ENCODE data around the gene ZNF90.

Gene ZNF90

GRCh38 chr19:20077791-20078463 lies at the start of gene ZNF90:
Gene ZNF90, plus strand, starts transcription at chr19:20078000. Its CDS starts 133 bp downstream, at chr19:20078133.
- TF ChIP-seq TCF12 (IDR thresholded peaks at IDR 0.05; ENCODE audit: low read depth), result no peak

GRCh38 chr19:20028611-20029010 lies 49.2 kb upstream of the ZNF90 start:
- TF ChIP-seq YY1 (IDR thresholded peaks at IDR 0.05; ENCODE audit: low read depth) (no peak), CEBPB (IDR thresholded peaks at IDR 0.05) (no peak), FOXM1 (IDR thresholded peaks at IDR 0.05; ENCODE audit: borderline replicate concordance, low read depth) (no peak), NFIC (IDR thresholded peaks at IDR 0.05) (no peak), TCF12 (IDR thresholded peaks at IDR 0.05; ENCODE audit: low read depth) (no peak), TEAD4 (IDR thresholded peaks at IDR 0.05) (no peak), CREB1 (IDR thresholded peaks at IDR 0.05; ENCODE audit: low read depth) (no peak), EP300 (IDR thresholded peaks at IDR 0.05; ENCODE audit: borderline replicate concordance) (no peak), ZBTB7A (IDR thresholded peaks at IDR 0.05; ENCODE audit: low read depth) (no peak), MAX (IDR thresholded peaks at IDR 0.05) (no peak), USF1 (IDR thresholded peaks at IDR 0.05) (no peak), REST (IDR thresholded peaks at IDR 0.05; ENCODE audit: low read depth) (no peak), TAF1 (IDR thresholded peaks at IDR 0.05; ENCODE audit: low read depth) (no peak), RAD21 (IDR thresholded peaks at IDR 0.05; ENCODE audit: low read depth) (no peak)

GRCh38 chr19:20035935-20036334 lies 41.9 kb upstream of the ZNF90 start:
- TF ChIP-seq ZBTB7A (IDR thresholded peaks at IDR 0.05; ENCODE audit: low read depth) (no peak), NFIC (IDR thresholded peaks at IDR 0.05) (no peak), MAX (IDR thresholded peaks at IDR 0.05) (no peak), CREB1 (IDR thresholded peaks at IDR 0.05; ENCODE audit: low read depth) (no peak), EP300 (IDR thresholded peaks at IDR 0.05; ENCODE audit: borderline replicate concordance) (no peak), TCF12 (IDR thresholded peaks at IDR 0.05; ENCODE audit: low read depth) (no peak), YY1 (IDR thresholded peaks at IDR 0.05; ENCODE audit: low read depth) (no peak), TAF1 (IDR thresholded peaks at IDR 0.05; ENCODE audit: low read depth) (no peak), RAD21 (IDR thresholded peaks at IDR 0.05; ENCODE audit: low read depth) (no peak), FOXM1 (IDR thresholded peaks at IDR 0.05; ENCODE audit: borderline replicate concordance, low read depth) (no peak)

- no peak for TF ChIP-seq NFIC (IDR thresholded peaks at IDR 0.05)
- TF ChIP-seq ZBTB7A (IDR thresholded peaks at IDR 0.05; ENCODE audit: low read depth), result no peak
- TF ChIP-seq FOXM1 (IDR thresholded peaks at IDR 0.05; ENCODE audit: borderline replicate concordance, low read depth), result no peak
- TF ChIP-seq TCF12 (IDR thresholded peaks at IDR 0.05; ENCODE audit: low read depth), result no peak
- TF ChIP-seq EGR1 (IDR thresholded peaks at IDR 0.05), result no peak
- TF ChIP-seq REST (IDR thresholded peaks at IDR 0.05; ENCODE audit: low read depth), result no peak
- no peak for TF ChIP-seq TEAD4 (IDR thresholded peaks at IDR 0.05)
- TF ChIP-seq EP300 (IDR thresholded peaks at IDR 0.05; ENCODE audit: borderline replicate concordance), result no peak
- no peak for TF ChIP-seq YY1 (IDR thresholded peaks at IDR 0.05; ENCODE audit: low read depth)
- TF ChIP-seq MAX (IDR thresholded peaks at IDR 0.05), result no peak
- no peak for TF ChIP-seq CREB1 (IDR thresholded peaks at IDR 0.05; ENCODE audit: low read depth)
- no peak for TF ChIP-seq TAF1 (IDR thresholded peaks at IDR 0.05; ENCODE audit: low read depth)
- TF ChIP-seq CEBPB (IDR thresholded peaks at IDR 0.05), result no peak
- no peak for TF ChIP-seq USF1 (IDR thresholded peaks at IDR 0.05)
- TF ChIP-seq RAD21 (IDR thresholded peaks at IDR 0.05; ENCODE audit: low read depth), result no peak
Observed at GRCh38 chr19:20038358-20039202, 39.2 kb upstream of the ZNF90 start.

GRCh38 chr19:20039203-20039723 lies 38.5 kb upstream of the ZNF90 start, which contains the start of gene ZNF682:
Gene ZNF682, minus strand, starts transcription at chr19:20039505. Its CDS starts 160 bp downstream, at chr19:20039345.
- 0 out of 2 replicates have a peak, but pooled peaks have one; percentile 8 for TF ChIP-seq YY1 (IDR thresholded peaks at IDR 0.05; ENCODE audit: low read depth)
- TF ChIP-seq CEBPB (IDR thresholded peaks at IDR 0.05), result no peak
- TF ChIP-seq TEAD4 (IDR thresholded peaks at IDR 0.05), result no peak
- peak; percentile 35; the same call in 1 of the 2 replicates for TF ChIP-seq MAX (IDR thresholded peaks at IDR 0.05)
- no peak for TF ChIP-seq EGR1 (IDR thresholded peaks at IDR 0.05)
- no peak for TF ChIP-seq TAF1 (IDR thresholded peaks at IDR 0.05; ENCODE audit: low read depth)
- TF ChIP-seq CREB1 (IDR thresholded peaks at IDR 0.05; ENCODE audit: low read depth), result peak; percentile 5; the same call in 1 of the 2 replicates
- TF ChIP-seq ZBTB7A (IDR thresholded peaks at IDR 0.05; ENCODE audit: low read depth), result no peak
- TF ChIP-seq USF1 (IDR thresholded peaks at IDR 0.05), result no peak
- TF ChIP-seq REST (IDR thresholded peaks at IDR 0.05; ENCODE audit: low read depth), result no peak
- no peak for TF ChIP-seq EP300 (IDR thresholded peaks at IDR 0.05; ENCODE audit: borderline replicate concordance)
- TF ChIP-seq RAD21 (IDR thresholded peaks at IDR 0.05; ENCODE audit: low read depth), result no peak
